ENCODE measurements around the gene MTSS2.

The MTSS2 gene

DNA sequence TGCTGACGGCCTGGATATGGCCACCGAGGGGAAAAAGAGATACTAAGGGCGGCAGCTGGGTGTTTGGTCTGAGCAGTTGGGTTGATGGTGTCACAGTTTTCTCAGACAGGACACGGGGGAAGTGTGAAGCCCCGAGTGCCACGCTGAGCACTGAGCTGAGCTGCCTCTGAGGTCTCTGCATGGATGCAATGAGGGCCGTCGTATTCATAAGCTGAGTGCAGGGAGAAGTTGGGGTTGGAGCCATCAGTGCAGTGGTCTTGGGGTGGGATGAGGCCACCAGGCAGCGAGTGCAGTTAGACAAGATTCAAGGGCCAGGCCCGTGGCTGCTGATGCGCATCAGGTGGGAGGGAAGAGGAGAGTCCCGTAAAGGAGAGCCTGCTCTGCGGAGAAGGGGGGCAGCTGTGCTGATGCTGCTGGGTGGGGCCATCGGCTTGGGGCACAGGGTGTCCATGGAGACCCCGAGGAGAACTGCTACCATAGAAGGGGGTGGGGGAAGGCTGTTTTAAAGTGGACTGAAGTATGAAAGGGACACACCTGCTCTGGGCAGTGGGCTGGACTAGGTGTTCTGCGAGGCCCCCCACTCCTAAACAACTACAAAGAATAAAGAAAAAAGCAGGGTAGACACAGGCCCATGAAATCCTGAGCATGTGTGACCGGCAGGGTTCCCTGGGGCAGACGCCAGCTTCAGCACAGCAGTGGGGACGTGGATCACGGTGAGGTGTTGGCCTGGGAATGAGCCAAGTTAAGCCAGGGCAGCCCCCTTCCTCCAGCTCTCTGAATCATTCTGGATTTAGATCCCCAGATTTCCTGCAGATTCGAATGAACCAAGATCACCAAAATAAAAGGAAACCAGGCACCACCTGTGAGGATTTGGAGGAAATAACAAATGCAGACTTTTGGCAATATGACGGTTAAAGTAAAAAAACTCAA lies 19.8 kb downstream of the MTSS2 start:
- DNase-seq: no peak

DNA sequence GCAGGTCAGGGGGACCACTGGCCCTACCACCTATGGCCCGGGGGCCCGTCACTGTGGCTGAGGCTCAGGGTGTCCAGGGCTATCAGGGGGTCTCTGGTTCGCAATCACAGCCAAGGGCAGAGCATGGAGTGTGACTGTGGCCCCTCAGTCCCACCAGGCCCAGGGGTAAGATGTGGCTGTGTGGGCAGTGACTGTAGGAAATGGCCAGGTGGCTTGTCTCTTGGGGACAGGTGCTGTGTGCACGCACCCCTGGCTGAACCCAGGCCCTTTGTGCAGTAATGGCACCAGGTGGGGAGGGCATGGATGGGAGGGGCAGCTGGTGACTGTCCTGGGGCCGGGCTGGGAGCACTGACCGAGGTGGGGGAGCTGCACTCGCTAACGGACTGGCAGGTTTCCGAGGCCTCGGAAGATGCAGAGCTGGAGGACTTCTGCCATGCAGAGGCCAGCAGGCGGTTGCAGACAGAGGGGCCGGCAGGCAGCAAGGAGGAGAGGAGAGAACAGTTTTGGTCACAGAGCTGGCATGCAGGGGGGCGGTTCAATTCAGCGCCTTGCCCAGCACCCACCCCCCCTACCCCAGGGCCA lies 20.6 kb downstream of the MTSS2 start:
- no peak for DNase-seq

DNA sequence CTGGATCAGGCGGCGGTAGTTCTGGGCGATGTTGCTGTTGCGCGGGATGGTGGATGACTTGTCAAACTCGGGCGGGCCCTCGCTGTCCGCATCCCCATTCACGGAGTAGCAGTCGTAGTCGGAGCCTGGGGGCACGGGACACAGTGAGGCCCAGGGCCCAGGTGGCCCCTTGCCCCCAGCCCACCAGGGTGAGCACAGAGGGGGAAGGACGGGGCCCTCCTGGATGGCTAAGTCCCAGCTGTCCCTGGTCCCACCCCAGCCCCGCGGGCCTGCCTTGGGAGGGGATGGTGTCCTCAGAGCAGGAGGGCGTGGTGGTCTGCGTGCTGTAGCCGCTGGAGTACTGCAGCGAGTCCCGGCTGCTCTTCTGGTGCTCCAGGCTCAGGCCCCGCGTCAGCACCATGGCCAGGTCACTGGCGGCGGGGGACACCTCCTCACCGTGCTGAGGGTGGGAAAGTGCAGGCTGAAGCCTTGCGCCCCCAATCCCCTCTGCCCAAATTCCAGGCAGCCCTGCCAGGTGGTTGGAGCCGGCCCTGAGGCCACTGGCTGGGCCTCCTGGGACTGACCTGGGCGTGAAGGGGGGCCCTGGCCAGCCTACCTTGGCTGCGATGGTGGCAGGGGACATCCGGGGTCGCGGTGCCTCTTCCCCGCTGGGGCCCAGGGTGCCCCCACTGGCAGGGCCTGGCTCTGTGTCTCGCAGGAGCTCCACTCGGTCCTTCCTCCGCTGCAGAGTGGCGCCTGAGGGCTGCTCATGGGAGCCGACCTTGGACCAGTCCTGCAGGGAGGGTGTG lies 21.3 kb downstream of the MTSS2 start:
- no peak for DNase-seq

DNA sequence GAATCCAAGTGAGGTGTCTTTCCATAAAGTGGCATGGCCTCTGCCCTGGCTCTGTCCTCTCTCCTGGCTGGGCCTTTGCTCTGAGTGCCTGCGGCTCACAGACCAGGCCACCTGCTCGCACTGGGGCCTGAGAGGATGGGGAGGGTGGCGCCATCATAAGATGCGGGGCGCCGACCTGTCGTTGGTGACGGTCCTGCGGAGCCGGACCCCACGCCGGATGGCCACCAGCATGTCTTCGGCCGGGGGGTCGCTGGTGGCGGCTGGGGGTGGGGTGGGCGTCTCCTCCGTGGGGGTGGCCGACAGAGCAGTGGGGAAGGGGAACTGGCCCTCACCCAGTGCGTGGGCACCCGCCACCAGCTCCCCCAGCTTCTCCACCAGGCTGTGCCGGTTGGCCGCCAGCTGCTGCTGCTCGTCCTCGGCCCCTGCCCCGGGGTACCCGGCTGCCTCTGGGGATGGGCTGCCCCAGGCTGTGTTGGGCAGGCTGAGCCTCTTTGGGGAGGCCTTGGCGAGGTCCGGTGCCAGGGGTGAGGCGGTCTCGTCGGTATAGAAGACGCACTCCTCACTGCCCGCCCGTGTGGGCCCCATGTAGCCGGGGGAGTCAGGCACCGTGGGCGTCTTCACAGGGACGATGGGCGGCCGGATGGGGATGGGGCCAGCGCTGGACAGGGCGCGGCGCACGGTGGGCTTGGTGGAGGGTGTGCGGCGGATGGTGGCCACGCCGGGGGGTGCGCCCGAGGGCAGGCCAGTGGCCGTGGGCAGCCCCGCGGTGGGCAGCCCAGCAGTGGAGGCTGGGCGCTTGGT lies 22.1 kb downstream of the MTSS2 start:
- DNase-seq: no peak

DNA sequence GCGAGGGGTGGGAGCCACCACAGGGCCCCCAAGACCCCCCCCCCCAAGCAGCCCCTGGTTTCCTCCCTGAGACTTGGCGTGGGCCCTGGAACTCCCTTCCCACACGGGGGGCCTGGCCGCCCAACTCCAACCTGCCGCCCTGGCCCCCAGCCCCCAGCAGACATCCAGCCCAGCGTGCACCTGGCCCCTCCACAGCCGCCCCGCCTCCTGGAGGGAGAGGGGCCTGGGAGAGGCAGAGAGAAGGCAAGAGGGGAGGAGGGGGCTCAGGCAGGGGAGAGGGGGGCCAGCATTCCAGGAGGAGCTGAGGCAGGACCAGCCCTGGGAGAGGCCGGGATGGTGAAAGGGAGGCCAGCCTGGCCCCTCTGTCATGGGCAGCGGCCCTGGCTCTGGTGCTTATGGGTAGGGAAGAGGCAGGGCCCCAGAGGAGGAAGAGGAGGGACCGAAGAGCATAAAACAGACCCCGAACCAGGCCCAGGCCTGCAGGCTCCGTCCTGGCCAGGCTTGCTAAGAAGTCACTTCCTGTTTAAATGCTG lies 22.8 kb downstream of the MTSS2 start:
- DNase-seq: no peak

DNA sequence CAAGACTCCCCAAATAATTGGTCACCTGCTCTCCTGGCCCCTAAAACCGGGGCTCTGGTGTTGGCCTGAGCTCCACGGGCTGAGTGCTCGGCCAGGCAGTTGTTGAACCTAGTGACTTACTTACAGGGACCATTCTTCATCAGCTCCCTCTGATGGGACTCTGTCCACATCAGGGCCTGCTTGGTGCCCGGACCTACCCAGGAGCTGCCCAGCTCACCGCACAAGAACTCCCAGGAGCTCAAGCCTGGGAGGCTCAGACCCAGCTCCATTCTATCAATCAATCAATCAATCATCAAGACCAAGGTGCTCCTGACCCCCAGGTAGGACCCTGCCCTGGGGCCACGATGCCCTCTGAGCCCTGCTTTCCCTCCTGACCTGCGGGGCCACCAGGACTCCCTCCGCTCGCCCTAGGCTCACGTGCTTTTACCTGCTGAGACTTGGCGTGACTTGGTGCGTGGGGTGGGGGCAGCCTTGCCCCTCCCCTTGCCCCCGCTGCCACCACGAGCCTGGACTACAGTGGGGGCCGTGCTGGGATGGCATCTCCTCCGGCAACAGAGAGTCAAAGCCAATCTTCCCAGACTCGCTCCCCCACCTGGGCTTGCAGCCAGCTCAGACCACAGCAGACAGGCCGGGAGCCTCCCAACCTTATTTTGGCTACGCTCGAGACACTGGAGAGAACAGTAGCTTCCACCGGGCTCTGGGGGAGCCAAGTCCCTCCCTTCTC lies 23.8 kb downstream of the MTSS2 start:
- DNase-seq: no peak

DNA sequence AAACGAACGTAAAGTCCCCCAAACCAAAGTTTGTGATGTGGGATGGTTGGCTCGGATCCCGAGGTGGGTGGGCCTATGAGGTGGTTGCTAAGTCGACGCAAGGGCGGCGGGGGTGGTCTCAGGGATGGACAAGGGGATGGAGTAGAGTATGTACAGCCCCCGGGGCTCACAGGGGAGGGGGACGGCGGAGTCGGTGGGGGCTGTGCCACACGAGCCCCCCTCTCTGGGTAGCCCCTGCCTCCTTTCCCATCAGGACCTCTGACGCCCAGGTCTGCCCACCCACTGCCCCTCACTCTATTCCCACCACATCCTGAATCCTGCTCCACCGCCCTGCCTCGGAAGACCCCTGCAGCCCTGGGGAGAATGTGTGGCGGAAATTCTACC lies 24.3 kb downstream of the MTSS2 start:
- DNase-seq: no peak

DNA sequence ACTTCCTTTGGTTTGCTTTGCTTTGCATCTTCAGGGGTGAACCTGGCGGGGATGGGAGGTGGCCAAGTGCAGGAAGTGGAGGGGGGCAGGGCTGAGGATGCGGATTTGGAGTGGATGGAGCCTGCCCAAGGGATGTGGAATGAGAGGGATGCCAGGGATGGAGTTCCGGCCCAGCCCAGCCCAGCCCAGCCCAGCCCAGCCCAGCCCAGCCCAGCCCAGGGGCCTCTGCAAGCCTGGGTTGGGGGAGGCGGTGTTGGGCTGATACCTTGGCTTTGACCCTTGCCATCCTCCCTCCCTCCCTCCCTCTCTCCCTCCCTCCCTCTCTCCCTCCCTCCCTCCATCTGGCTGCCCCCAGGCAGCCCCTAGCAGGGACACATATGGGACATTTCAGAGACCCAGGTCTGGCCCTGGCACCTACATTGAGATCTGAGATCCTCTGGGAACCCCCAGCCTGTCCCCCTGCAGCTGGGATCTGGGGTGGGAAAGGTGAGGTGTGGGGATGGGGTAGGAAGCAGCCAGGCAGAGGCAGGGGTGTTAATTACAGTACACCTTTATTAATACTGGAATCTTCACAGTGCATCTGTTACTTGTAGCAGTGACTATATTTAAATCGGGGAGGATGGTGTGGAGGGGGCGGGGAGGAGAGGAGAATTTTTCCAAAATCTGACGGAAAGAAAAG lies 25.0 kb downstream of the MTSS2 start:
- no peak for DNase-seq

DNA sequence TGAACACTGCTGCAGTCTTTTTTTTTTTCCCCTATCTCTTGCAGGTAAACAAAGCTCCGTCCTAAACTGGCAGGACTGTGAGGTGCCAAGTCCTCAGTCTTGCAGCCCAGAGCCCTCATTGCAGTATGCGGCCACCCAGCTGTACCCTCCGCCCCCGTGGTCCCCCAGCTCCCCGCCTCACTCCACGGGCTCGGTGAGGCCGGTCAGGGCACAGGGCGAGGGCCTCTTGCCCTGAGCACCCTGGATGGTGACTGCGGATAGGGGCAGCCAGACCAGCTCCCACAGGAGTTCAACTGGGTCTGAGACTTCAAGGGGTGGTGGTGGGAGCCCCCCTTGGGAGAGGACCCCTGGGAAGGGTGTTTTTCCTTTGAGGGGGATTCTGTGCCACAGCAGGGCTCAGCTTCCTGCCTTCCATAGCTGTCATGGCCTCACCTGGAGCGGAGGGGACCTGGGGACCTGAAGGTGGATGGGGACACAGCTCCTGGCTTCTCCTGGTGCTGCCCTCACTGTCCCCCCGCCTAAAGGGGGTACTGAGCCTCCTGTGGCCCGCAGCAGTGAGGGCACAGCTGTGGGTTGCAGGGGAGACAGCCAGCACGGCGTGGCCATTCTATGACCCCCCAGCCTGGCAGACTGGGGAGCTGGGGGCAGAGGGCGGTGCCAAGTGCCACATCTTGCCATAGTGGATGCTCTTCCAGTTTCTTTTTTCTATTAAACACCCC lies 25.7 kb downstream of the MTSS2 start:
- DNase-seq: no peak

DNA sequence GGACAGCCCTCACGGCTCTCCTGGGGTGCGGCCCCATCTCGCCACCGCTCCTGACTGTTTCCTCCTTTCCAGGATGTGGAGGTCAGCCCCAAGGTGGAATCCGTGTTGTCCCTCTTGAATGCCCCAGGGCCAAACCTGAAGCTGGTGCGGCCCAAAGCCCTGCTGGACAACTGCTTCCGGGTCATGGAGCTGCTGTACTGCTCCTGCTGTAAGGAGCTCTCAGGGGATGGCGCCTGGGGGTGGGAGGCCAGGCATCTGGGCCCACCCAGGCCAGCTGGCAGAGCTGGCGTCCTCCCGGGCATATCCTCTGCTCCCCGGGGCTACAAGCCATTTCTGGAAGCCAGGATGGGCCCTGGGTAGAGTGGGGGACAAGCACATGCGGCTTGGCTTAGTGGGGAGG lies 26.3 kb downstream of the MTSS2 start:
- DNase-seq: no peak

DNA sequence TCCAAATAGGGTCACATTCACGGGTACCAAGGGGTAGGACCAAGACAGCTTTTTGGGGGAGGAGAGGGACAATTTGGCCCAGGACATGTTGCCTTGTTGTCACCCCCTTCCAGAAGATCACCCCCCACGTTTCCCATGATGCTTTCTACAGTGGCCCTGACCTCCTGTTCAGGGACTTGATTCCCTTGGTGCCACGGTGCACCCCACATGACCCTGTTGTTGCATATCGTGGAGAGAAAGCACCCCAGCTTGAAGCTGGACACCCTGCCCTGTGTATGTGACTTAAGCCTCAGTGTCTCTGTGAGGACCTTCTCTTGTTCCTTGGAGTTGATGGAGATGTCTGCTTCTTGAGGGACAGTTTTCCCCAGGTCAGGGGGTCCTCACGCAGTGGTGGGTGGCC lies 26.9 kb downstream of the MTSS2 start:
- no peak for DNase-seq

DNA sequence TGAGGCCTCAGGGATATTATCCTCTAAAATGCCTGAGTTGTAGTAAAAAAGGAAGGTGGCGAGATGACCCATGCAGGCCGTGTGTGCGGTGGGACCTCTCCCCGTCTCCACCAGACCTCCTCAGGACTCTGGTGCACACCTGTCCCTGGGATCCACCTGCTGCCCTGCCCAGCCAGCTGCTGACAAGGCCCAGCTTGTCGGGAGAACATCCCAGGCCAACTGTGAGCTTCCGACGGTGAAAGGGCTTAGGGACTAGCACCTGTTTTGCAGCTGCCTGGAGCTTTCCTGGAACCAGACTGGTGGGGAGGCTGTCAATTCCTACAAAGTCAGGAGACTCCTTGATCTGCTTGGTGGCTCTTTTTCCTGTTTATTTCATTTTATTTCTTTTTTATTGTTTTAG lies 27.9 kb downstream of the MTSS2 start:
- no peak for DNase-seq

DNA sequence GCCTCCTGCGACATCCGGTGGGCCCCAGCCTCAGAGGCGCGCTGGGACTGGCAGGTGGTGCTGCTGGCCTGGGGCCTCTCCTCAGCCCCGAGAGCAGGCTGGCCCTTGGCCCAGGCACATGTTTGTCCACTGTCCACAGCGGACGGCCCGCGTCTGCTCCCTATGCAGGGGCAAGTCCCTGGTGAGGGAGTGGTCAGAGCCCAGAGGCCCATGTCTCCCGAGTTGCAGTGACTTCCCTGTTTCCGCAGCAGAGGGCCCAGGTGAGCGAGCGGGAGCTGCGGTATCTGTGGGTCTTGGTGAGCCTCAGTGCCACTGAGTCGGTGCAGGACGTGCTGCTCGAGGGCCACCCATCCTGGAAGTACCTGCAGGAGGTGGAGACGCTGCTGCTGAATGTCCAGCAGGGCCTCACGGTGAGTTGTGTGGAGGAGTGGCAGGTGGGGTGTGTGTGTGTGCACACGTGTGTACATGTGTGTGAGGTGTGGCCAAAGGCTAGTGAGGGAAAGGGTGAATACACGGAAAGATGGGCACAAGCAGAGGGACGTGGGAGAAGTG lies 29.1 kb downstream of the MTSS2 start:
- no peak for DNase-seq

DNA sequence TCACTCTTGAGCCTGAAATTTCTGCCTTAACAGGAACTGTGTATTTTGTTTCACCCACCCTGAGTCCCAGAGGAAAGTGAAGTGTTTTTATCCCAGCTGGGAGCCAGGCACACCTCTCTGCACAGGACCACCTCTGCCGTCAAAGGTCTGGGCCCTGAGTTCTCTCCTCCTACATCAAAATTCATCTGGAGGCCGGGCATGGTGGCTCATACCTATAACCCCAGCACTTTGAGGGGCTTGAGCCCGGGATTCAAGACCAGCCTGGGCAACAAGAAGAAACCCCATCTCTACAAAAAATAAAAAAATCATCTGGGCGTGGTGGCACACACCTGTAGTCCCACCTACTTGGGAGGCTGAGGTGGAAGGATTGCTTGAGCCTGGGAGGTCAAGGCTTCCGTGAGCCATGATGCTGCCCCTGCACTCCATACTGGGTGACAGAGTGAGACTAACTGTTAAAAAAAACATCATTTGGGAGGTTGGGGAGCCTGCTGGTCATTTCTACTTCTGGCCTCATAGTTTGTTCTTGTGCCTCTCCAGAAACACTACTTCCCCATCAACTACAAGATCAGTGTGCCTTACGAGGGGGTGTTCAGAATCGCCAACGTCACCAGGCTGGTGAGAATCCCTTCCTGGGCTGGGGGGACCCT lies 29.7 kb downstream of the MTSS2 start:
- DNase-seq: no peak

DNA sequence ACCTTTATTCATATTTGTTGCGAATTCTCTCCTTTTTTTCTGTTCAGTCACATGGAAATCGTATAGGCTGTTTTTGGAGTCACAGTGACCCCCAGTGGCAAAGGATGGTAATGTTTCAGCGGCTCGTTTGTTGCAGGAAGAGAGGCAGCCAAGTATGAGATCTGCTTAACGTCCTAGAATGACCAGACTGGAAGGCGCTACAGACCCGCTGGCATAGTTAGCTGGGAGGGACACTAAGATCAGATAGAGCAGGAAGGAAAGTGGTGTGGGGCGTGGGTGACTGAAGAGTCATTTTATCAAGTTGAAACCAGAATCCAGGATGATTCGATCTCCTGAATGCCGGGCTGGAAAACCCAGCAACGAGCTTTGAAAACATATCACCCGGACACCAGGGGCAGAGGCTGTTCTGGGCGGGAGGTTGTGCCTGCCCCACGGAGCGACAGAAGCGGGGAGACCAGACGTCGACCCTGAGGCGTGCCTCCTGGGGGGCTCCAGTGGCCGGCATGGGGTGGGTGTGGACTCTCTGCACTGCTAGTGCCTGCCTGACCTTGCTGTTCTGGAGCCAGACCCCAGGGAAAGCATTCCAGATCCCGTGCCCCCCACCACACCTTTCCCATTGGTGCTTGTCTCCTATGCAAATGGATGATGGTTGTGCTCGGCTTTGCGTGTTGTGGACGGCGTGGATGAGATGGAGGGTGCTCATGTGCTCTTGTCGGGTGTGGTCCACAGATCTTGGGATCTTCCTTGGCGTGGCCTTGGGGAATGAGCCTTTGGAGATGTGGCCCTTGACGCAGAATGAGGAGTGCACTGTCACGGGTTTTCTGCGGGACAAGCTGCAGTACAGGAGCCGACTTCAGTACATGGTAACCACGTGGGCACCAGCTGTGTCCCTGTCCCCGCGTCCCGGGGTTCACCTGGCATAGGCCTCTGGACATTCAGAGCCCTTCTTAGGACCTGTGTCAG lies 31.8 kb downstream of the MTSS2 start:
- peak; percentile 82 for DNase-seq

DNA sequence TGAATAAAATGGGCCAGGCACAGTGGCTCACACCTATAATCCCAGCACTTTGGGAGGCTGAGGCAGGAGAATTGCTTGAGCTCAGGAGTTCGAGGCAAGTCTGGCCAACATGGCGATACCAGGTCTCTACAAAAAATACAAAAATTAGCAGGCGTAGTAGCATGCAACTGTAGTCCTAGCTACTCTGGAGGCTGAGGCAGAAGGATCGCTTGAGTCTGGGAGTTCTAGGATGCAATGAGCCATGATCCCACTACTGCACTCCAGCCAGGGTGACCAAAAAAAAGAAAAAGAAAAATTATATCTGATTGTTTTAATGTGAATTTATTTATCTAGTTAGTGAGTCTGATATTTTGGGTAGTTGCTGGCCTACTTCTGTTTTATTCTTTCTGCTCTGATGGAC lies 32.4 kb downstream of the MTSS2 start:
- DNase-seq: no peak

DNA sequence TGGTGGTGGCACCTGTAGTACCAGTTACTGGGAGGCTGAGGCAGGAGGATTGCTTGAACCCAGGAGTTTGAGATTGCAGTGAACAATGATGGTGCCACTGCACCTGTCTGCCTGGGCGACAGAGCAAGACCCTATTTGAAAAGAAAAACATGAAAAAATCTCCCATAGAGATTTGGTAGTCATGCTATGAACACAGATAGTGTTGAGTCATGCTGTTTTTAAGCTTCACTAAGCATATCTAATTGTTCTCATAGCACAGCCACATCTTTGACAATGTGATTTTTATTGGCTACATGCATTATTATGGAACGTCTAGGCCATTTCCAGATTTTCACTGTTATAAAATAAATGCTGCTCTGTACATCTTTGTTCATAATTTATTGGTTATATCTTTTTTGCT lies 33.5 kb downstream of the MTSS2 start:
- DNase-seq: no peak

DNA sequence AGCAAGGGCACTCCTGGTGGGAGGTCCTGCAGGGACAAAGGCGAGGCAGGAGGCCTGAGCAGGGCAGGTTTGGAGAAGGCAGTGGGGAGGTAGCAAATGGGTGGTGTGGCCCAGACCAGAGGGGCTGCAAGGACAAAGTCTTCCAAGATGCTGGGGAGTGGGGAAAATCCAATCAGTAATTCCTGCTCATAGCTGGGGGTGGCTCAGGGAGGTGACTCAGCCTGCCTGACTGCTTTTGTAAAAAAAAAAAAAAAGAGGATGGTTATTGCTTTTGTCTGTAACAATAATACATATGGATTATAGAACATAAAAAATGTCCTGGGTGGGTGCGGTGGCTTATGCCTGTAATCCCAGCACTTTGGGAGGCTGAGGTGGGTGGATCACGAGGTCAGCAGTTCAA lies 34.3 kb downstream of the MTSS2 start:
- no peak for DNase-seq

DNA sequence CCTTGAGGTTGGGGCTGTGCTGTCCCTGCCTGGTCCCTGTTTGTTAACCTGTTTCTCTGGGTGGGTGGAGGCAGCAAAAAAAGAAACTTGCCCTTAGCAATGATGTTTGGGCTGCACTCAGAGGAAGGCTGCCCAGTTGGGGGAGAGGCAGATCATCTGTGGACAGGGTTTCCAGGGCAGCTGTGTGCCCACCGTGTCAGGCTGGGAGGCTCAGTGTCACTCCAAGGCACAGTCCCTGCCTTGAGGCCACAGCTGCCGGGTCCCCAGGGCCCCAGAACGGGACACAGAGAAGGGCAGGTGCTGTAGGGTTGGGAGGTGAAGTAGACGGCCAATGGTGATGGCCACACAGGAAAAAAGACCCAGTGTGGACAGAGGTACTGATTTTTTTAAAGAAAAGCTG lies 35.6 kb downstream of the MTSS2 start:
- DNase-seq: no peak
